Neural progenitor cell (in vitro differentiated cells): Measurements from ENCODE around the gene DHX15. TPM values are rescaled to one million over a fixed set of nuclear protein-coding genes. Genes with fewer than 3 reads are reported as not detected.

Experiments
- DNase-seq: peaks from one replicate; pipeline ENCODE4 v3.0.0-alpha.2; 2016; ENCODE audit warnings: low spot score
- H2AFZ ChIP-seq: fragments of 200-600 bp; sonication (generic); replicated peaks from 2 replicates; pipeline ENCODE4 v1.6.1; 2016; ENCODE audit warnings: antibody characterized with exemption
- H3F3A ChIP-seq: fragments of 200-600 bp; sonication (generic); 2 replicates; pipeline ENCODE4 v1.6.1; 2016; ENCODE audit warnings: antibody characterized with exemption, low read depth
- H3K27ac ChIP-seq: fragments of 200-600 bp; sonication (generic); 2 replicates; pipeline ENCODE4 v1.5.1; 2016; ENCODE audit warnings: mild to moderate bottlenecking
- H3K27me3 ChIP-seq: fragments of 200-600 bp; sonication (generic); 2 replicates; pipeline ENCODE4 v1.6.1; 2016; ENCODE audit warnings: mild to moderate bottlenecking, moderate library complexity
- H3K36me3 ChIP-seq: fragments of 200-600 bp; sonication (generic); 2 replicates; pipeline ENCODE4 v1.5.1; 2016
- H3K4me1 ChIP-seq: fragments of 200-600 bp; sonication (generic); 2 replicates; pipeline ENCODE4 v1.6.1; 2016; ENCODE audit warnings: mixed run types
- H3K4me2 ChIP-seq: fragments of 200-600 bp; sonication (generic); 2 replicates; pipeline ENCODE4 v1.6.1; 2016
- H3K4me3 ChIP-seq: fragments of 200-600 bp; sonication (generic); 2 replicates; pipeline ENCODE4 v1.5.1; 2016
- H3K79me2 ChIP-seq: fragments of 200-600 bp; sonication (generic); 2 replicates; pipeline ENCODE4 v1.6.1; 2016; ENCODE audit warnings: low read depth
- H3K9ac ChIP-seq: fragments of 200-600 bp; sonication (generic); 2 replicates; pipeline ENCODE4 v1.6.1; 2016
- H3K9me3 ChIP-seq: fragments of 200-600 bp; sonication (generic); 2 replicates; pipeline ENCODE4 v1.5.1; 2016; ENCODE audit warnings: low read depth
- H4K20me1 ChIP-seq: fragments of 200-600 bp; sonication (generic); 2 replicates; pipeline ENCODE4 v1.6.1; 2016; ENCODE audit warnings: low read depth
- H3K27ac Mint-ChIP-seq: 3 replicates; pipeline ENCODE4 v1.8.0; 2021; ENCODE audit warnings: mixed read lengths
- H3K27me3 Mint-ChIP-seq: 2 replicates; pipeline ENCODE4 v1.8.0; 2022; ENCODE audit warnings: low read depth, mild to moderate bottlenecking, inconsistent platforms, moderate library complexity, mixed read lengths; ENCODE audit not compliant: insufficient read depth
- H3K36me3 Mint-ChIP-seq: 3 replicates; pipeline ENCODE4 v1.8.0; 2021; ENCODE audit warnings: mixed read lengths
- H3K4me1 Mint-ChIP-seq: 3 replicates; pipeline ENCODE4 v1.8.0; 2021; ENCODE audit warnings: mixed read lengths
- H3K4me3 Mint-ChIP-seq: 3 replicates; pipeline ENCODE4 v1.8.0; 2021; ENCODE audit warnings: mild to moderate bottlenecking, moderate library complexity, mixed read lengths
- H3K9me3 Mint-ChIP-seq: 3 replicates; pipeline ENCODE4 v1.8.0; 2020; ENCODE audit warnings: mixed read lengths
- EZH2 ChIP-seq: fragments of 200-600 bp; sonication (generic); IDR thresholded peaks from 2 replicates; pipeline ENCODE4 v1.6.1; 2017; ENCODE audit warnings: antibody characterized with exemption, mild to moderate bottlenecking, moderate library complexity
- EZH2phosphoT487 ChIP-seq: fragments of 200-600 bp; sonication (generic); IDR thresholded peaks from 2 replicates; pipeline ENCODE4 v1.6.1; 2017; ENCODE audit warnings: antibody characterized with exemption
- total RNA-seq: library from RNA; depleted of rRNA; stranded (reverse); fragments of >200 nt; gene quantifications from 2 replicates; pipeline ENCODE4 v1.2.3, GENCODE V29; 2015; ENCODE audit warnings: low replicate concordance
- TF ChIP-seq, protein P1 (sequence below): fragments of 200-600 bp; sonication (generic); IDR thresholded peaks from 2 replicates; pipeline ENCODE4 v1.5.1; 2017; ENCODE audit warnings: antibody characterized with exemption, mild to moderate bottlenecking

The DHX15 gene
- total RNA-seq, 1 donor from 2014 or later = 410 TPM

DNA sequence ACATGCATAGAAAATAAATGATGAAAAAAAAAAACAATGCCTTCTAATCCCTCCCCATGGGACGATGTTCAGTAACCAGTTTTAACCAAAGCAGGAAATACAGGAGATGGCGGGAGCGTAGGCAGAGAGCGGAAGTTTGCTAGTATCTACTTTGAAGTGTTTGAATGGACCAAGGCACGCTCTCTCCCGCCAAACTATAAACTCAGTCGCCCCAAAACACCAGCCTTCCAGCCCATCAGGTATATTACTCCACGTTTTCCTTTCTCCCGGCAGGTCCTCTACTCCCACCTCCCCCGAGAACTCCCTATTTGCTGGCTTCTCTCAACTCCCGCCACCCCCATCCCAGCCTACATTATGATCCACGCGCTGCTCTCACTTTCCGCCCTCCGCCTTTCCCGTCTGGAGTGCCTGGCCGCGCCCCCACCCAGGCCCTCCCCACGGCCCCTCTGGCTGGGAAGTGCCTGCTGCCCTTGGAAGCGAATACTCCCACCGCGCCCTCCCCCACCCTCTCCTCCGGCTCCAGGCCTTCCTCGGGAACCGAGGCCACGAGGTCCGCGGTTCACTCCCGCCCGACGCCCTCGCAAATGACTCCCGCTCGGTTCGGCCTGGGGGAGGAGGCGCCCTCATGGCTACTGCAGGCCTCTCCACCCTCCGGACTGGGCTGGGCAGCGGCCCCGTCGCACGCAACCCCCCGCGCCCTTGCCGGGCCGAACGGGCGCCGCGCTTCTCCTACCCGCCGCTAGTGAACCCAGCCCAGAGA lies 723 bp downstream of the DHX15 start:
- peak overlapping the region; percentile 99 for H3K4me3 Mint-ChIP-seq
- no peaks in the 10 kb centered on the region for H3K27me3 ChIP-seq
- H3K4me1 ChIP-seq = peaks cover 12% of the 10 kb centered on the region
- peak; percentile 63 for DNase-seq
- H3K79me2 ChIP-seq = peaks cover 61% of the 10 kb centered on the region
- peaks cover 6% of the 10 kb centered on the region for H3K36me3 ChIP-seq
- peaks cover 4% of the 10 kb centered on the region for H3K27me3 Mint-ChIP-seq
- TF ChIP-seq, protein P1, sequence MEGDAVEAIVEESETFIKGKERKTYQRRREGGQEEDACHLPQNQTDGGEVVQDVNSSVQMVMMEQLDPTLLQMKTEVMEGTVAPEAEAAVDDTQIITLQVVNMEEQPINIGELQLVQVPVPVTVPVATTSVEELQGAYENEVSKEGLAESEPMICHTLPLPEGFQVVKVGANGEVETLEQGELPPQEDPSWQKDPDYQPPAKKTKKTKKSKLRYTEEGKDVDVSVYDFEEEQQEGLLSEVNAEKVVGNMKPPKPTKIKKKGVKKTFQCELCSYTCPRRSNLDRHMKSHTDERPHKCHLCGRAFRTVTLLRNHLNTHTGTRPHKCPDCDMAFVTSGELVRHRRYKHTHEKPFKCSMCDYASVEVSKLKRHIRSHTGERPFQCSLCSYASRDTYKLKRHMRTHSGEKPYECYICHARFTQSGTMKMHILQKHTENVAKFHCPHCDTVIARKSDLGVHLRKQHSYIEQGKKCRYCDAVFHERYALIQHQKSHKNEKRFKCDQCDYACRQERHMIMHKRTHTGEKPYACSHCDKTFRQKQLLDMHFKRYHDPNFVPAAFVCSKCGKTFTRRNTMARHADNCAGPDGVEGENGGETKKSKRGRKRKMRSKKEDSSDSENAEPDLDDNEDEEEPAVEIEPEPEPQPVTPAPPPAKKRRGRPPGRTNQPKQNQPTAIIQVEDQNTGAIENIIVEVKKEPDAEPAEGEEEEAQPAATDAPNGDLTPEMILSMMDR = peak; percentile 20
- no peak for TF ChIP-seq EZH2phosphoT487
- peaks cover 24% of the 10 kb centered on the region for H3K9me3 Mint-ChIP-seq
- peaks cover 4% of the 10 kb centered on the region for H3K9me3 ChIP-seq
- peaks cover 40% of the 10 kb centered on the region for H3K36me3 Mint-ChIP-seq
- H3K4me2 ChIP-seq = peak overlapping the region; percentile 94
- H3K27ac Mint-ChIP-seq = peak overlapping the region; percentile 97
- H4K20me1 ChIP-seq = peaks cover 50% of the 10 kb centered on the region
- H3F3A ChIP-seq = peaks cover 3% of the 10 kb centered on the region
- H3K4me3 ChIP-seq = peak overlapping the region; percentile 77
- peak overlapping the region; percentile 20 for H2AFZ ChIP-seq
- H3K4me1 Mint-ChIP-seq = peaks cover 21% of the 10 kb centered on the region
- H3K27ac ChIP-seq = peak overlapping the region; percentile 89
- H3K9ac ChIP-seq = peak overlapping the region; percentile 98

DNA sequence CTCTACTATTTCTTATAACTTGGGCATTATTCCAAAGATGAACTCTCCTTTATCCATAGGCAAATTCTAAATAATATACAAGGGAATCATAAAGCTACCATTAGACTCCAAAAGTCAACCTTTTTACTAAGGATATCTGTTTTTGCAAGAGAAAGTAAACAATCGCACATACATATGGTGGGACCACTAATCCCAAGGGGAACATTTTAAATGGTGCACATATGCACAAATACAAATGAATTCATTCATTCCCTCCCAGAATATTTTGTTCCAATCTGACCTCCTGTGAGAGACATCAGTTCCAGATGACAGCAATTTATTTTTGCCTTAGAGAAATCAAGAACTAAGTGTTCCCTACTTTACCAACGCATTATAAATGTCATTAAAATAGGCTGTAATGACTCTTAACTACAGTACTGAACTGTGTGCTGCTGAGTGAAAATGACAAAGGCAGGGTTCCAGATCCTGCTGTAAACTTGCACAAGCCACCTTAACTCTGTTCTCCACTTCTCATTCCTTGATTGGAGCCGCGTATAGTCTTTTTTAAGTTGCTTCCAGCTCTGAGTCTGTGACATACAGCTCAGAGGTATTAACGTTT lies 2.0 kb downstream of the DHX15 start:
- Histone ChIP-seq H3K36me3 (peaks cover 6% of the 10 kb centered on the region), H3K4me3 (peak overlapping the region; percentile 77), H3K27ac (no peak overlapping the region), H4K20me1 (peaks cover 63% of the 10 kb centered on the region), H3K9ac (peak overlapping the region; percentile 36), H2AFZ (no peak overlapping the region), H3K4me1 (peaks cover 16% of the 10 kb centered on the region), H3F3A (peaks cover 3% of the 10 kb centered on the region), H3K79me2 (peaks cover 74% of the 10 kb centered on the region), H3K27me3 (no peaks in the 10 kb centered on the region), H3K9me3 (peaks cover 4% of the 10 kb centered on the region), H3K4me2 (peak overlapping the region; percentile 94)
- H3K27ac Mint-ChIP-seq = no peak overlapping the region
- DNase-seq = peak; percentile 37
- H3K9me3 Mint-ChIP-seq = peaks cover 32% of the 10 kb centered on the region
- H3K4me1 Mint-ChIP-seq = peaks cover 21% of the 10 kb centered on the region
- TF ChIP-seq EZH2 (no peak), EZH2phosphoT487 (no peak)
- TF ChIP-seq, protein P1 = no peak
- peaks cover 53% of the 10 kb centered on the region for H3K36me3 Mint-ChIP-seq
- peak overlapping the region; percentile 99 for H3K4me3 Mint-ChIP-seq
- H3K27me3 Mint-ChIP-seq = peaks cover 4% of the 10 kb centered on the region

DNA sequence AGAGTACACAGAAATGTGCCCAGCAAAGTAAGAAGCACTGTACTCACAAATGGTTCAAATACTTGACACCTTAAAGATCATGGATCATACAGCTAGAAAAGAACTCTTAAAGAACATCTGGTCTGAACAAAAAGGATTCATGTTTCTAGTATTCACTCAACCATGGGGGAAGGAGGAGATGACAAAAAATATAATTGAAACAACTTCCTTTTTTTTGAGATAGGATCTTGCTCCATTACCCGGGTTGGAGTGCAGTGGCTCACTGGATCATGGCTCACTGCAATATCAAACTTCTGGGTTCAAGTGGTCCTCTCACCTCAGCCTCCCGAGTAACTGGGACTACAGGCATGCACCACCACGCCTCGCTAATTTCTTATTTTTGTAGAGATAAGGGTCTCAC lies 6.0 kb downstream of the DHX15 start:
- H3K27me3 ChIP-seq = no peaks in the 10 kb centered on the region
- peaks cover 37% of the 10 kb centered on the region for H3K36me3 ChIP-seq
- H3K4me3 Mint-ChIP-seq = no peak overlapping the region
- H2AFZ ChIP-seq = no peak overlapping the region
- peaks cover 4% of the 10 kb centered on the region for H3K9me3 ChIP-seq
- peaks cover 16% of the 10 kb centered on the region for H3K4me1 Mint-ChIP-seq
- H3K9me3 Mint-ChIP-seq = peaks cover 50% of the 10 kb centered on the region
- H3K36me3 Mint-ChIP-seq = peaks cover 83% of the 10 kb centered on the region
- H4K20me1 ChIP-seq = peaks cover 100% of the 10 kb centered on the region
- peak overlapping the region; percentile 14 for H3K4me2 ChIP-seq
- peaks cover 100% of the 10 kb centered on the region for H3K79me2 ChIP-seq
- no peaks in the 10 kb centered on the region for H3F3A ChIP-seq
- H3K27ac ChIP-seq = no peak overlapping the region
- H3K27me3 Mint-ChIP-seq = peaks cover 4% of the 10 kb centered on the region
- TF ChIP-seq, protein P1 = no peak
- no peak for TF ChIP-seq EZH2phosphoT487
- no peak for TF ChIP-seq EZH2
- no peak for DNase-seq
- H3K4me1 ChIP-seq = peaks cover 16% of the 10 kb centered on the region
- H3K27ac Mint-ChIP-seq = no peak overlapping the region
- no peak overlapping the region for H3K9ac ChIP-seq
- peak overlapping the region; percentile 2 for H3K4me3 ChIP-seq
